ENCODE measurements around the gene SLC36A4.

SLC36A4 gene

GRCh38 chr11:93143800-93144199, 54.0 kb downstream of the SLC36A4 start:
- no peak overlapping the region for H3K4me2 ChIP-seq (ENCODE audit: low read length)
- H3F3A ChIP-seq (ENCODE audit: control insufficient read depth, insufficient read depth) = 0 out of 2 replicates have a peak, but pooled peaks cover 2% of the 10 kb centered on the region
- H3K4me3 ChIP-seq (ENCODE audit: low read length) = no peak overlapping the region
- no peaks in the 10 kb centered on the region for H3K9me3 ChIP-seq (ENCODE audit: control insufficient read depth, insufficient read depth, low read length)
- no peak for TF ChIP-seq CTCF (IDR thresholded peaks at IDR 0.05; ENCODE audit: low read depth, low read length, poor library complexity, severe bottlenecking)
- TF ChIP-seq EZH2phosphoT487 (IDR thresholded peaks at IDR 0.05; ENCODE audit: borderline replicate concordance, low read length) = no peak
- H3K27ac ChIP-seq (ENCODE audit: low read depth, low read length) = no peak overlapping the region
- H3K27me3 ChIP-seq (ENCODE audit: control insufficient read depth, low read length) = no peaks in the 10 kb centered on the region
- no peaks in the 10 kb centered on the region for H3K9me2 ChIP-seq (replicated peaks; ENCODE audit: control insufficient read depth, low read length)
- no peaks in the 10 kb centered on the region for H4K20me1 ChIP-seq (ENCODE audit: control insufficient read depth, insufficient read depth, low read depth, low read length)
- H3K36me3 ChIP-seq (ENCODE audit: control insufficient read depth, low read length) = no peaks in the 10 kb centered on the region
- H3K4me1 ChIP-seq (ENCODE audit: control insufficient read depth, low read length) = no peaks in the 10 kb centered on the region
- H3K79me2 ChIP-seq (ENCODE audit: control insufficient read depth, low read length) = no peaks in the 10 kb centered on the region

GRCh38 chr11:93143186-93143585, 54.6 kb downstream of the SLC36A4 start:
- Histone ChIP-seq H3K9me2 (replicated peaks; ENCODE audit: control insufficient read depth, low read length) (no peaks in the 10 kb centered on the region), H3K79me2 (ENCODE audit: control insufficient read depth, low read length) (no peaks in the 10 kb centered on the region), H3K9me3 (ENCODE audit: control insufficient read depth, insufficient read depth, low read length) (no peaks in the 10 kb centered on the region), H3K4me1 (ENCODE audit: control insufficient read depth, low read length) (no peaks in the 10 kb centered on the region), H3K4me3 (ENCODE audit: low read length) (no peak overlapping the region), H3K27ac (ENCODE audit: low read depth, low read length) (no peak overlapping the region), H3K4me2 (ENCODE audit: low read length) (no peak overlapping the region), H4K20me1 (ENCODE audit: control insufficient read depth, insufficient read depth, low read depth, low read length) (no peaks in the 10 kb centered on the region), H3K27me3 (ENCODE audit: control insufficient read depth, low read length) (no peaks in the 10 kb centered on the region), H3F3A (ENCODE audit: control insufficient read depth, insufficient read depth) (0 out of 2 replicates have a peak, but pooled peaks cover 2% of the 10 kb centered on the region), H3K36me3 (ENCODE audit: control insufficient read depth, low read length) (no peaks in the 10 kb centered on the region)
- TF ChIP-seq CTCF (IDR thresholded peaks at IDR 0.05; ENCODE audit: low read depth, low read length, poor library complexity, severe bottlenecking) (no peak), EZH2phosphoT487 (IDR thresholded peaks at IDR 0.05; ENCODE audit: borderline replicate concordance, low read length) (no peak)

GRCh38 chr11:93133488-93134109, 64.2 kb downstream of the SLC36A4 start:
- Histone ChIP-seq H3F3A (ENCODE audit: control insufficient read depth, insufficient read depth) (no peaks in the 10 kb centered on the region), H3K36me3 (ENCODE audit: control insufficient read depth, low read length) (no peaks in the 10 kb centered on the region), H3K79me2 (ENCODE audit: control insufficient read depth, low read length) (no peaks in the 10 kb centered on the region), H3K4me2 (ENCODE audit: low read length) (no peak overlapping the region), H3K27ac (ENCODE audit: low read depth, low read length) (no peak overlapping the region), H3K4me1 (ENCODE audit: control insufficient read depth, low read length) (peaks cover 6% of the 10 kb centered on the region), H3K27me3 (ENCODE audit: control insufficient read depth, low read length) (no peaks in the 10 kb centered on the region), H3K9me2 (replicated peaks; ENCODE audit: control insufficient read depth, low read length) (no peaks in the 10 kb centered on the region), H3K4me3 (ENCODE audit: low read length) (no peak overlapping the region), H4K20me1 (ENCODE audit: control insufficient read depth, insufficient read depth, low read depth, low read length) (no peaks in the 10 kb centered on the region), H3K9me3 (ENCODE audit: control insufficient read depth, insufficient read depth, low read length) (no peaks in the 10 kb centered on the region)
- TF ChIP-seq CTCF (IDR thresholded peaks at IDR 0.05; ENCODE audit: low read depth, low read length, poor library complexity, severe bottlenecking) (no peak), EZH2phosphoT487 (IDR thresholded peaks at IDR 0.05; ENCODE audit: borderline replicate concordance, low read length) (no peak)
